ENCODE data around the gene FAM228B.

The FAM228B gene

GRCh38 chr2:24160761-24161160 is 37.5 kb downstream of the FAM228B start:
- Mint-ChIP-seq H3K4me1 (no peaks in the 10 kb centered on the region), H3K9me3 (no peaks in the 10 kb centered on the region), H3K27me3 (no peaks in the 10 kb centered on the region), H3K36me3 (ENCODE audit: low read depth) (peaks cover 7% of the 10 kb centered on the region), H3K27ac (no peak overlapping the region), H3K4me3 (no peak overlapping the region)
- no peak for ATAC-seq
- DNase-seq = no peak

- H3K36me3 Mint-ChIP-seq (ENCODE audit: low read depth) = peaks cover 7% of the 10 kb centered on the region
Observed at GRCh38 chr2:24162494-24162893, 39.2 kb downstream of the FAM228B start.

GRCh38 chr2:24163186-24163585 is 39.9 kb downstream of the FAM228B start:
- Mint-ChIP-seq H3K4me1 (no peaks in the 10 kb centered on the region), H3K27ac (no peak overlapping the region), H3K4me3 (no peak overlapping the region), H3K36me3 (ENCODE audit: low read depth) (peaks cover 7% of the 10 kb centered on the region), H3K9me3 (no peaks in the 10 kb centered on the region), H3K27me3 (no peaks in the 10 kb centered on the region)
- ATAC-seq = no peak
- no peak for DNase-seq

More at GRCh38 chr2:24162494-24162893, 39.2 kb downstream of the FAM228B start:
- ATAC-seq = no peak
- Mint-ChIP-seq H3K4me3 (no peak overlapping the region), H3K27me3 (no peaks in the 10 kb centered on the region), H3K4me1 (no peaks in the 10 kb centered on the region), H3K27ac (no peak overlapping the region), H3K9me3 (no peaks in the 10 kb centered on the region)
- no peak for DNase-seq

- Mint-ChIP-seq H3K4me3 (no peak overlapping the region), H3K4me1 (no peaks in the 10 kb centered on the region)
Observed at GRCh38 chr2:24163601-24164000, 40.3 kb downstream of the FAM228B start.

GRCh38 chr2:24164416-24164973 is 41.2 kb downstream of the FAM228B start:
- Mint-ChIP-seq H3K9me3 (no peaks in the 10 kb centered on the region), H3K27ac (no peak overlapping the region)

More at GRCh38 chr2:24163601-24164000, 40.3 kb downstream of the FAM228B start:
- no peaks in the 10 kb centered on the region for H3K27me3 Mint-ChIP-seq
- H3K27ac Mint-ChIP-seq = no peak overlapping the region
- DNase-seq = no peak
- H3K9me3 Mint-ChIP-seq = no peaks in the 10 kb centered on the region
- peaks cover 7% of the 10 kb centered on the region for H3K36me3 Mint-ChIP-seq (ENCODE audit: low read depth)
- ATAC-seq = no peak

GRCh38 chr2:24169023-24169422 is 45.8 kb downstream of the FAM228B start:
- H3K9me3 Mint-ChIP-seq = peaks cover 3% of the 10 kb centered on the region
- no peaks in the 10 kb centered on the region for H3K36me3 Mint-ChIP-seq (ENCODE audit: low read depth)
- H3K27me3 Mint-ChIP-seq = peaks cover 2% of the 10 kb centered on the region
- ATAC-seq (no peak), DNase-seq (no peak)
- no peak overlapping the region for H3K4me3 Mint-ChIP-seq
- H3K4me1 Mint-ChIP-seq = no peaks in the 10 kb centered on the region
- no peak overlapping the region for H3K27ac Mint-ChIP-seq

More at GRCh38 chr2:24164416-24164973, 41.2 kb downstream of the FAM228B start:
- H3K4me3 Mint-ChIP-seq = no peak overlapping the region
- H3K36me3 Mint-ChIP-seq (ENCODE audit: low read depth) = peaks cover 4% of the 10 kb centered on the region
- ATAC-seq = peak; percentile 88
- DNase-seq = peak; percentile 68
- H3K4me1 Mint-ChIP-seq = no peaks in the 10 kb centered on the region
- H3K27me3 Mint-ChIP-seq = no peaks in the 10 kb centered on the region

- Mint-ChIP-seq H3K36me3 (ENCODE audit: low read depth) (no peaks in the 10 kb centered on the region), H3K9me3 (peaks cover 4% of the 10 kb centered on the region), H3K4me3 (no peak within 1 kb of the TSS), H3K27ac (no peak within 1 kb of the TSS), H3K4me1 (no peaks in the 10 kb centered on the region), H3K27me3 (peaks cover 6% of the 10 kb centered on the region)
- ATAC-seq (no peak), DNase-seq (no peak)
Observed at GRCh38 chr2:24174851-24175277, 51.6 kb downstream of the FAM228B start, which contains the start of gene FAM228A. Gene FAM228A (plus strand): TSS chr2:24175053. CDS start chr2:24175481, 428 bp downstream.

- Mint-ChIP-seq H3K4me3 (no peak overlapping the region), H3K4me1 (no peaks in the 10 kb centered on the region), H3K27me3 (peaks cover 6% of the 10 kb centered on the region), H3K27ac (no peak overlapping the region), H3K36me3 (ENCODE audit: low read depth) (no peaks in the 10 kb centered on the region), H3K9me3 (peaks cover 4% of the 10 kb centered on the region)
- ATAC-seq (no peak), DNase-seq (no peak)
Observed at GRCh38 chr2:24175631-24176187, 52.4 kb downstream of the FAM228B start.

GRCh38 chr2:24176326-24176725 is 53.1 kb downstream of the FAM228B start:
- no peaks in the 10 kb centered on the region for H3K4me1 Mint-ChIP-seq
- no peak for ATAC-seq
- H3K9me3 Mint-ChIP-seq = peaks cover 4% of the 10 kb centered on the region
- H3K27me3 Mint-ChIP-seq = peaks cover 6% of the 10 kb centered on the region
- H3K27ac Mint-ChIP-seq = no peak overlapping the region
- no peaks in the 10 kb centered on the region for H3K36me3 Mint-ChIP-seq (ENCODE audit: low read depth)
- no peak for DNase-seq
- H3K4me3 Mint-ChIP-seq = no peak overlapping the region

GRCh38 chr2:24179683-24180082 is 56.4 kb downstream of the FAM228B start:
- Mint-ChIP-seq H3K27ac (no peak overlapping the region), H3K36me3 (ENCODE audit: low read depth) (no peaks in the 10 kb centered on the region), H3K9me3 (no peaks in the 10 kb centered on the region), H3K4me3 (no peak overlapping the region), H3K27me3 (no peaks in the 10 kb centered on the region), H3K4me1 (no peaks in the 10 kb centered on the region)
- ATAC-seq = no peak
- no peak for DNase-seq

- Mint-ChIP-seq H3K27me3 (no peaks in the 10 kb centered on the region), H3K27ac (no peak overlapping the region), H3K36me3 (ENCODE audit: low read depth) (no peaks in the 10 kb centered on the region), H3K4me1 (no peaks in the 10 kb centered on the region), H3K9me3 (no peaks in the 10 kb centered on the region), H3K4me3 (no peak overlapping the region)
- no peak for ATAC-seq
- no peak for DNase-seq
Observed at GRCh38 chr2:24181849-24182248, 58.6 kb downstream of the FAM228B start.

- H3K4me1 Mint-ChIP-seq = no peaks in the 10 kb centered on the region
- no peak overlapping the region for H3K4me3 Mint-ChIP-seq
- ATAC-seq (no peak), DNase-seq (no peak)
- H3K9me3 Mint-ChIP-seq = no peaks in the 10 kb centered on the region
- no peaks in the 10 kb centered on the region for H3K36me3 Mint-ChIP-seq (ENCODE audit: low read depth)
- no peaks in the 10 kb centered on the region for H3K27me3 Mint-ChIP-seq
- H3K27ac Mint-ChIP-seq = no peak overlapping the region
Observed at GRCh38 chr2:24182507-24182906, 59.2 kb downstream of the FAM228B start.

- ATAC-seq = no peak
- H3K27ac Mint-ChIP-seq = no peak overlapping the region
- H3K27me3 Mint-ChIP-seq = no peaks in the 10 kb centered on the region
- H3K9me3 Mint-ChIP-seq = no peaks in the 10 kb centered on the region
- H3K4me3 Mint-ChIP-seq = no peak overlapping the region
- no peak for DNase-seq
- no peaks in the 10 kb centered on the region for H3K4me1 Mint-ChIP-seq
- no peaks in the 10 kb centered on the region for H3K36me3 Mint-ChIP-seq (ENCODE audit: low read depth)
Observed at GRCh38 chr2:24183366-24184069, 60.2 kb downstream of the FAM228B start.

- ATAC-seq (no peak), DNase-seq (no peak)
- Mint-ChIP-seq H3K27ac (no peak overlapping the region), H3K36me3 (ENCODE audit: low read depth) (no peaks in the 10 kb centered on the region), H3K27me3 (no peaks in the 10 kb centered on the region), H3K4me3 (no peak overlapping the region), H3K9me3 (peaks cover 5% of the 10 kb centered on the region), H3K4me1 (no peaks in the 10 kb centered on the region)
Observed at GRCh38 chr2:24189551-24189950, 66.3 kb downstream of the FAM228B start.

GRCh38 chr2:24190503-24190902 is 67.2 kb downstream of the FAM228B start:
- H3K27me3 Mint-ChIP-seq = no peaks in the 10 kb centered on the region
- no peak for DNase-seq
- ATAC-seq = no peak
- H3K4me1 Mint-ChIP-seq = no peaks in the 10 kb centered on the region
- H3K4me3 Mint-ChIP-seq = no peak overlapping the region
- no peaks in the 10 kb centered on the region for H3K36me3 Mint-ChIP-seq (ENCODE audit: low read depth)
- no peak overlapping the region for H3K27ac Mint-ChIP-seq
- H3K9me3 Mint-ChIP-seq = peaks cover 8% of the 10 kb centered on the region

Data from activated naive CD8-positive, alpha-beta T cell treated with anti-CD3 and anti-CD28 coated beads, Interleukin-2, amount 50 U/mL, for 24 hours (primary cell).